ENCODE results near the gene SLC25A47.

SLC25A47 gene

DNA sequence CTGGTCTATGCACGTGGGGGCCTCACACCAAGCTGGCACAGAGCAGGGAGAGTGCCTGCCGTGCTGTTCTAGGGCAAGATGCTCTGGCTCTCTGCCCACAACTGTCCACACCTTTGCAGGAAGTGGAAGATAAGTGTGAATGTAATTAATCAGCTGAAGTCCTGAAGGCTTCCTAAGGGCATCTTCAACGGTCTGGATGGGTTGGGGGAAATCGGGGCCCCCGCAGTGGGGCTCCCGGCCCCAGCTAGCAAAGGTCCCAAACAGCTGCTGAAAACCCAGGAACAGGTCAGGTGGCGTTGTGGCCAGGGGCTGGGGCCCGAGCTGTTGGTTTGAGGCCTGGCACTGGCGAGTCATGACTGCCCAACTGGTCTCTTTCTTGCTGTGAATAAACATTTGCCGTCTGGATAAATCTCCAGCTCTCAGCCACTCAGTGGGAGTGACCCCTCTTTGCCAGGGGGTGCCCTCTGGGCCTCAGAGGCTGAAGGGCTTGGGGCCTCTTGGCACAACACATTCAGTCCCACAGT, 10.2 kb upstream of the SLC25A47 start:
- DNase-seq (ENCODE audit: low read depth, low spot score), result no peak
- no peak overlapping the region for H3K4me3 ChIP-seq (ENCODE audit: low read depth, low read length)
- TF ChIP-seq, protein P1, sequence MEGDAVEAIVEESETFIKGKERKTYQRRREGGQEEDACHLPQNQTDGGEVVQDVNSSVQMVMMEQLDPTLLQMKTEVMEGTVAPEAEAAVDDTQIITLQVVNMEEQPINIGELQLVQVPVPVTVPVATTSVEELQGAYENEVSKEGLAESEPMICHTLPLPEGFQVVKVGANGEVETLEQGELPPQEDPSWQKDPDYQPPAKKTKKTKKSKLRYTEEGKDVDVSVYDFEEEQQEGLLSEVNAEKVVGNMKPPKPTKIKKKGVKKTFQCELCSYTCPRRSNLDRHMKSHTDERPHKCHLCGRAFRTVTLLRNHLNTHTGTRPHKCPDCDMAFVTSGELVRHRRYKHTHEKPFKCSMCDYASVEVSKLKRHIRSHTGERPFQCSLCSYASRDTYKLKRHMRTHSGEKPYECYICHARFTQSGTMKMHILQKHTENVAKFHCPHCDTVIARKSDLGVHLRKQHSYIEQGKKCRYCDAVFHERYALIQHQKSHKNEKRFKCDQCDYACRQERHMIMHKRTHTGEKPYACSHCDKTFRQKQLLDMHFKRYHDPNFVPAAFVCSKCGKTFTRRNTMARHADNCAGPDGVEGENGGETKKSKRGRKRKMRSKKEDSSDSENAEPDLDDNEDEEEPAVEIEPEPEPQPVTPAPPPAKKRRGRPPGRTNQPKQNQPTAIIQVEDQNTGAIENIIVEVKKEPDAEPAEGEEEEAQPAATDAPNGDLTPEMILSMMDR (IDR thresholded peaks at IDR 0.05; ENCODE audit: low read depth, low read length), result no peak
- in situ Hi-C loops (cut with HindIII; ENCODE audit: low sequenced_read_pairs), result no loop called here

DNA sequence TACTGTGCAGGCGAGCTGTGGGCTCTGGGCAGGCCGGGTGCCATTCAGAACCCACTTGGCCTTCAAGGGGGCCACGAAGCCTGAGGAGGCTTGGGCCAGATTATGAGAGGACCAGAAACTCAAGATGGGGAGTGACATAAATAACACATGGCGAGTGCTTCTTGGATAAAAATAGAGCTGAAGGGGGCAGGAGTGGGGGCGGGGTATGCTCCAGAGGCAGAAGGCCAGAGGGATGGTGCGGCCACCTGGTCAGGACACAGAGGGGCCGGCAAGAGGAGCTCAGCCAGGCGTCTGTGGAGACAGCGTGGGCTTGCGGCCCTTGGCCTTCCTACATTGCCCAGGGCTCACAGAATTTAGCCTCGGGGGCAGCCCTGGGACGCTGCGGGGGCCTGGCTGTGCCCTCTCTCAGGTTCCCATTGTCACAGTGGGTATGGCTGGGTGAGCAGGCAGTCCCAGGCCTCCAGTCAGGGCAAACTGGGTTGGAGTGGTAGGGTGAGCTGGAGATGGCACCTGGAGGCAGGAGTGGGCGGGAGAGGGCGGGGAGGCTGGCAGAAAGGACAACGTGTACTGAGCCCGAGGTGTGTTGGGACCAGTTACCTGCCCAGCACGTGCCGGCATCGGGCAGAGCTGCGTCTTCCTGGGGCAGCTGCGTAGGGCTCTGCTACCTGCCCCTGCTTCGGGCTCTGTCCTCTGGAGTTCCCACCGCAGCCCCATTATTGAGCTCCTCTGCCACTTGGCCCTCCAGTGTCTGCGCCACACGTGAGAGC, 9.5 kb upstream of the SLC25A47 start:
- TF ChIP-seq, protein P1 (IDR thresholded peaks at IDR 0.05; ENCODE audit: low read depth, low read length), result no peak
- no peak for DNase-seq (ENCODE audit: low read depth, low spot score)
- in situ Hi-C loops (cut with HindIII; ENCODE audit: low sequenced_read_pairs), result no loop called here
- H3K4me3 ChIP-seq (ENCODE audit: low read depth, low read length), result no peak overlapping the region

DNA sequence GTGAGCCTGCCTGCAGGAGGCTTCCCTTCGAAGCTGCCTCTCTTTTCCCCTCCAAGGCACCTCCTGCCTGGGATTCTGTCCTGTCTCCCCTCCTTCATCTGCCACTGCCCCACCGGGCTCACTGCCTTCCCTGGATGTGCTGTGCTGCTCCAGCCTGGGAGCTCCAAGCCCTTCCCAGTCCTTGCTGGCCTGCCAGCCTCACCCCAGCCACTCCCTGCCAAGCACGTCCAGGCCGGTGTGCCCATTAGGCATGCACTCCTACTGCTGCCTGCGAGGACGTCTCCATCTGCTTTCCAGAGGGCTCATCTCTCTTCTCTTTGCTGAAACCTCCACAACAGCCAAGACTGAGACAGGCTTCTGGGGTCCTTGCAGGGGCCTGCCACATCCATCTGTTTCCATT, 8.4 kb upstream of the SLC25A47 start:
- H3K4me3 ChIP-seq (ENCODE audit: low read depth, low read length), result no peak overlapping the region
- DNase-seq (ENCODE audit: low read depth, low spot score), result no peak
- TF ChIP-seq, protein P1 (IDR thresholded peaks at IDR 0.05; ENCODE audit: low read depth, low read length), result no peak
- in situ Hi-C loops (cut with HindIII; ENCODE audit: low sequenced_read_pairs), result no loop called here

DNA sequence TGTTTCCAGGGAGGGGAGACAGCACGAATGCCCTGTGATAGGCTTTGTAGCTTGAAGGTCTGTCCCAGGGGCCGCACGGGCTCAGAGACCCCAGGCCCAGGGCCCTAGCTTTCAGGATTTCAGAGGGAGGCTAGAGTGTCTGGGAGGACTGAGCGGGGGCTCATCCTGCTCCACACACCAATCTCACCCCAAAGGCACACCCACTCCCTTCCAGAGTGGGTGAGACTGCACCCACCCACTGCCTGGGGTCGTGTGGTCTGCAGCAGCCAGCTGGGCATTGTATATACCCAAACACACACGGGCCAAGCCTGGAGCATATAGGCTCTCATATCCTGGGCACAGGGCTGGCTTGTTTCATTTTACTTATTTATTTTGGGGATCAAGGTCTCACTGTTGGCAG, 5.8 kb upstream of the SLC25A47 start:
- in situ Hi-C loops (cut with HindIII; ENCODE audit: low sequenced_read_pairs), result no loop called here
- DNase-seq (ENCODE audit: low read depth, low spot score), result no peak
- no peak overlapping the region for H3K4me3 ChIP-seq (ENCODE audit: low read depth, low read length)
- TF ChIP-seq, protein P1 (IDR thresholded peaks at IDR 0.05; ENCODE audit: low read depth, low read length), result no peak

DNA sequence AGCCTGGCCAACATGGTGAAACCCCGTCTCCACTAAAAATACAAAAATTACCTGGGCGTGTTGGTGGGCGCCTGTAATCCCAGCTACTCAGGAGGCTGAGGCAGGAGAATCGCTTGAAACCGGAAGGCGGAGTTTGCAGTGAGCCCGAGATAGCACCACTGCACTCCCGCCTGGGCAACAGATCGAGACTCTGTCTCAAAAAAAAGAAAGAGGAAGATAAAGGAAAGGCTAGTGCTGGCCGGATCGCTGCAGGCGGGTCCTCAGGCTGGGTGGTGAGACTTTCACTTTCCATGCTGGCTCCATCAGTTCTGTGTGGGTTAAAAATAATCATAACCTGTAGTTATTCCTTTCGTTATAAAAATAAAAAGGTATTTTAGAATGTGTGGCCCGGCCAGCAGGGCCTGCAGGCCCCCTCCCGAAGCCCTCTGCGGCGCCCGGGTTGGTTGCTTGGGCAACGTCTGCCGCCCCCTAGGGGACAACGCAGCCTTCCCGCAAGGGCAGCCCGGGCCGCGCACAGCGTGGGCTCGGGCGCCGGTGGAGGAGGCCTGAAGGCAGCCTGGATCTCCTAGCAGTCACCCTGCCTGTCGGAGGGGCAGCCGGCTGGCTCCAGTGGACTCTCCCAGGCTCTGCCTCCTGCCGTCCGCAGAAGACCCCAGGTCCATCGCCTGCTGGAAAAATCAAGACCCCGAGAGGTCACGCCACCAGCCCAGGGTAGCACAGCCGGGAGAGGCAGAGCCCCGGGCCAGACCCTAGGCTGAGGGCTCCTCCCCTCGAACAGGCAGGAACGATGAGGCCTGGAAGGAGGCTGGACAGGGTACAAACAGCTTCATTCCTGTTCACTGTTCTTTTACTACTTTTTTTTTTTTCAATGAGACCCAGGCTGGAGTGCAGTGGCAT, 5.0 kb upstream of the SLC25A47 start:
- no peak overlapping the region for H3K4me3 ChIP-seq (ENCODE audit: low read depth, low read length)
- in situ Hi-C loops (cut with HindIII; ENCODE audit: low sequenced_read_pairs), result no loop called here
- TF ChIP-seq, protein P1 (IDR thresholded peaks at IDR 0.05; ENCODE audit: low read depth, low read length), result peak; percentile 75
- DNase-seq (ENCODE audit: low read depth, low spot score), result peak; percentile 46

DNA sequence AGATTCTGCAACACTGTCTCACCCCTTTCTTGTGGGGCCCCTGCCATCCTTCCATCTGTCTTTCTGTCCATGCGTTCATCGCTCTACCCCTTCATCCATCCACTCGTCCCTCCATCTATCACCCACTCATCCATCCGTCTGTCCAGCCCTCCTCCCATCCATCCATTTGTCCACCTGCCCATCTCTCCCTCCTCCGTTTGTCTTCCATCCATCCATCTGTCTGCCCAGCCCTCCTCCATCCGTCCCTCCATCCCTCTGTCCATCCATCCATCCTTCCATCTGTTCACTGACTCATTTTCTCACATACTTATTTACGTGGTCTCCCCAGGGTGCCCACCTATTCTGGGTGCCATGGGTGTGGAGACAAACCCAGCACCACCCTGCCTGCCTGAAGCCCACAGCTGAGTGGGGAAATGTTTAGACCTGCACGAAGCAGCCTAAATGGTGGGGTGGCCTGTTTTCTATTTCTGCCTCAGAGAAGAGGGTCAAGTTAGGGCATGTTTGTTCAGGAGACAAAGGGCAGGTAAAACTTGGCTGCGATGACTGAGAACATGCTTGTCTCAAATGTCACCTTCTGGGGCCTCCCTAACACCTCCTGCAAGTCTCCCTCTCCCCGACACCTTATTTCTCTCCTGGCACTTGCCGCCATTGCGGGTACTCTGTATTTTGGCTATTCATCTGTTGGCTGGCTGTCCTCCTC, 2.8 kb upstream of the SLC25A47 start:
- TF ChIP-seq, protein P1 (IDR thresholded peaks at IDR 0.05; ENCODE audit: low read depth, low read length), result no peak
- in situ Hi-C loops (cut with HindIII; ENCODE audit: low sequenced_read_pairs), result no loop called here
- DNase-seq (ENCODE audit: low read depth, low spot score), result no peak
- no peak overlapping the region for H3K4me3 ChIP-seq (ENCODE audit: low read depth, low read length)
